ENCODE measurements around the gene CAVIN4. TPM values are rescaled to one million over a fixed set of nuclear protein-coding genes. Genes with fewer than 3 reads are reported as not detected.

CAVIN4 gene
- total RNA-seq, 2 experiments from 2014 or later, result 0.08 TPM; not detected in 1

DNA sequence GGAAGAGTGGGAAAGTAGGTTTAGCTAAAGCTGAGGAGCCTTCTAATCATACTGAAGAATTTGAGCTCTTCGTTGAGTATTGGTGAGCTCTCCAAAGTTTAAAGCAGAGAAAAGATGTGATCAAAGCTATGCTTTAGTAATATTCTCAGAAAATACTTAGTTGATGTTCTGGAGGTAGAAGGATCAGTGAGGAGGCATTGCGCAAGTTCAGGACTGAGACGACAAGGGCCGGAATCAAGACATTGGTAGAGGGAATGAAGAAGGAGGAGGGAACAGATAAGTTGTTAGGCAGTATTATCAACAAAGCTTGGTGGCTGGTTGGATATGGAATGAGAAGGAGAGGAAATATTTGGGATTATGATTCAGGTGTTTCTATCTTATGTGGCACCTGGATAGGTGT is 7.1 kb downstream of the CAVIN4 start:
- ChIA-PET POLR2A (no interaction called here), CTCF (no interaction called here)
- TF ChIP-seq, protein P1, sequence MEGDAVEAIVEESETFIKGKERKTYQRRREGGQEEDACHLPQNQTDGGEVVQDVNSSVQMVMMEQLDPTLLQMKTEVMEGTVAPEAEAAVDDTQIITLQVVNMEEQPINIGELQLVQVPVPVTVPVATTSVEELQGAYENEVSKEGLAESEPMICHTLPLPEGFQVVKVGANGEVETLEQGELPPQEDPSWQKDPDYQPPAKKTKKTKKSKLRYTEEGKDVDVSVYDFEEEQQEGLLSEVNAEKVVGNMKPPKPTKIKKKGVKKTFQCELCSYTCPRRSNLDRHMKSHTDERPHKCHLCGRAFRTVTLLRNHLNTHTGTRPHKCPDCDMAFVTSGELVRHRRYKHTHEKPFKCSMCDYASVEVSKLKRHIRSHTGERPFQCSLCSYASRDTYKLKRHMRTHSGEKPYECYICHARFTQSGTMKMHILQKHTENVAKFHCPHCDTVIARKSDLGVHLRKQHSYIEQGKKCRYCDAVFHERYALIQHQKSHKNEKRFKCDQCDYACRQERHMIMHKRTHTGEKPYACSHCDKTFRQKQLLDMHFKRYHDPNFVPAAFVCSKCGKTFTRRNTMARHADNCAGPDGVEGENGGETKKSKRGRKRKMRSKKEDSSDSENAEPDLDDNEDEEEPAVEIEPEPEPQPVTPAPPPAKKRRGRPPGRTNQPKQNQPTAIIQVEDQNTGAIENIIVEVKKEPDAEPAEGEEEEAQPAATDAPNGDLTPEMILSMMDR (IDR thresholded peaks at IDR 0.05), result no peak
- Histone ChIP-seq H3K27ac (ENCODE audit: low read depth in 1 of 2, low read length in 2 of 2) (no peak overlapping the region), H3K9me3 (ENCODE audit: control insufficient read depth in 1 of 2, insufficient read depth in 1 of 2, low read length in 2 of 2) (no peaks in the 10 kb centered on the region), H3K4me3 (ENCODE audit: low read length) (no peak overlapping the region), H3K4me1 (ENCODE audit: insufficient read depth, low read length) (no peaks in the 10 kb centered on the region), H3K27me3 (ENCODE audit: control insufficient read depth in 1 of 2, insufficient read depth in 2 of 2, low read length in 2 of 2) (peaks cover 0 to 2% of the 10 kb centered on the region in 2 experiments), H3K36me3 (ENCODE audit: insufficient read depth, low read length) (no peaks in the 10 kb centered on the region)
- H3K9me3 Mint-ChIP-seq, result no peaks in the 10 kb centered on the region
- H3K27ac Mint-ChIP-seq, result no peak overlapping the region
- H3K4me3 Mint-ChIP-seq, result no peak overlapping the region
- ATAC-seq (ENCODE audit: poor library complexity) (no peak), DNase-seq (no peak)
- H3K27me3 Mint-ChIP-seq, result no peaks in the 10 kb centered on the region
- H3K4me1 Mint-ChIP-seq (ENCODE audit: low read depth), result no peaks in the 10 kb centered on the region
- no peaks in the 10 kb centered on the region for H3K36me3 Mint-ChIP-seq (ENCODE audit: low read depth)
- intact Hi-C loops (cut with DNase I, micrococcal nuclease), result no loop called here

DNA sequence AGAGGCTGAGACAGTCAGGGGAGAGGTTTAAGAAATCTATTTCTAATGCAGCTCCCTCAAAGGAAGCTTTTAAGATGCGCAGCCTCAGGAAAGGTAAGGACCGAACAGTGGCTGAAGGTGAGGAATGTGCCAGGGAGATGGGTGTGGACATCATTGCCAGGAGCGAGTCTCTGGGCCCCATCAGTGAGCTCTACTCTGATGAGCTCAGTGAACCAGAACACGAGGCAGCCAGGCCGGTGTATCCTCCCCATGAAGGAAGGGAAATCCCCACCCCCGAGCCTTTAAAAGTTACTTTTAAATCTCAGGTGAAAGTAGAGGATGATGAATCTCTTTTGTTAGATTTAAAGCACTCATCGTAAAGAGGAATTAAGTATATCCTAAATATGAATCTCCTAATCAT is 8.2 kb downstream of the CAVIN4 start:
- no peak overlapping the region for H3K27ac ChIP-seq (ENCODE audit: low read depth in 1 of 2, low read length in 2 of 2)
- H3K4me3 Mint-ChIP-seq, result no peak overlapping the region
- H3K9me3 Mint-ChIP-seq, result no peaks in the 10 kb centered on the region
- intact Hi-C loops (cut with DNase I, micrococcal nuclease), result no loop called here
- ATAC-seq (ENCODE audit: poor library complexity) (no peak), DNase-seq (no peak)
- POLR2A ChIA-PET, result no interaction called here
- TF ChIP-seq, protein P1 (IDR thresholded peaks at IDR 0.05), result no peak
- CTCF ChIA-PET, result no interaction called here
- H3K36me3 Mint-ChIP-seq (ENCODE audit: low read depth), result no peaks in the 10 kb centered on the region
- no peak overlapping the region for H3K4me3 ChIP-seq (ENCODE audit: low read length)
- H3K9me3 ChIP-seq (ENCODE audit: control insufficient read depth in 1 of 2, insufficient read depth in 1 of 2, low read length in 2 of 2), result no peaks in the 10 kb centered on the region
- no peak overlapping the region for H3K27ac Mint-ChIP-seq
- H3K4me1 Mint-ChIP-seq (ENCODE audit: low read depth), result no peaks in the 10 kb centered on the region
- no peaks in the 10 kb centered on the region for H3K27me3 Mint-ChIP-seq
- peaks cover 0 to 2% of the 10 kb centered on the region in 2 experiments for H3K27me3 ChIP-seq (ENCODE audit: control insufficient read depth in 1 of 2, insufficient read depth in 2 of 2, low read length in 2 of 2)
- H3K36me3 ChIP-seq (ENCODE audit: insufficient read depth, low read length), result no peaks in the 10 kb centered on the region
- no peaks in the 10 kb centered on the region for H3K4me1 ChIP-seq (ENCODE audit: insufficient read depth, low read length)

DNA sequence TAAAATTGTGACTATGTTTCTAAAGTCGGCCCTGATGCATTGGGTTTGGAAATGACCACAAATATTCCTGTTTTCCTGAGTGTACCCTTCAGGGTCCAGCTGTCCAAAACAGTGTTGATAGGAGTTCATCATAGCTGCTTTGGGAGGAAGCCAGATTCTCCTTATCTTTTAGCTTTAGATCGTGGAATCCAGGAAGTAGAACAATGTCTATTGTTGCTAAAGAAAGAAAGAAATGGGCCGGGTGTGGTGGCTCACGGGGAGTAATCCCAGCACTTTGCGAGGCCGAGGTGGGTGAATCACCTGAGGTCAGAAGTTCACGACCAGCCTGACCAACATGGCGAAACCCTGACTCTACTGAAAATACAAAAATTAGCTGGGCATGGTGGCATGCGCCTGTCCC is 9.5 kb downstream of the CAVIN4 start:
- DNase-seq (no peak), ATAC-seq (ENCODE audit: poor library complexity) (no peak)
- TF ChIP-seq, protein P1 (IDR thresholded peaks at IDR 0.05), result no peak
- Mint-ChIP-seq H3K9me3 (no peaks in the 10 kb centered on the region), H3K4me3 (no peak overlapping the region), H3K36me3 (ENCODE audit: low read depth) (no peaks in the 10 kb centered on the region), H3K27ac (no peak overlapping the region), H3K27me3 (no peaks in the 10 kb centered on the region), H3K4me1 (ENCODE audit: low read depth) (no peaks in the 10 kb centered on the region)
- Histone ChIP-seq H3K9me3 (ENCODE audit: control insufficient read depth in 1 of 2, insufficient read depth in 1 of 2, low read length in 2 of 2) (no peaks in the 10 kb centered on the region), H3K4me3 (ENCODE audit: low read length) (no peak overlapping the region), H3K4me1 (ENCODE audit: insufficient read depth, low read length) (no peaks in the 10 kb centered on the region), H3K27ac (ENCODE audit: low read depth in 1 of 2, low read length in 2 of 2) (no peak overlapping the region), H3K27me3 (ENCODE audit: control insufficient read depth in 1 of 2, insufficient read depth in 2 of 2, low read length in 2 of 2) (no peaks in the 10 kb centered on the region), H3K36me3 (ENCODE audit: insufficient read depth, low read length) (no peaks in the 10 kb centered on the region)
- POLR2A ChIA-PET, result no interaction called here
- intact Hi-C loops (cut with DNase I, micrococcal nuclease), result no loop called here
- CTCF ChIA-PET, result no interaction called here

All from CD4-positive, alpha-beta T cell (primary cell).